Endothelial cell of umbilical vein (primary cell): ENCODE measurements around the gene CPLX1. TPM values are rescaled to one million over a fixed set of nuclear protein-coding genes. Genes with fewer than 3 reads are reported as not detected.

Source experiments
- BruUV-seq: library from RNA; stranded (reverse); fragments of 400-500 nt; replicated peaks from 2 replicates; lab custom pipeline; 2021; lab: Mats Ljungman, UMichigan
- CTCF ChIA-PET: fragments of 300-600, 350-600 bp; sonication (Branson Sonifier 250); formaldehyde crosslinking; loops from one replicate; lab custom pipeline; 2021; ENCODE audit warnings: antibody characterized with exemption, inconsistent platforms; lab: Charles Lee
- POLR2A ChIA-PET: fragments of 300-600, 350-600 bp; sonication (Branson Sonifier 250); formaldehyde crosslinking; loops from one replicate; lab custom pipeline; 2021; ENCODE audit warnings: antibody characterized with exemption, inconsistent platforms; lab: Charles Lee
- DNase-seq: peaks from one replicate; pipeline ENCODE4 v3.0.0-alpha.2; 2011; ENCODE audit warnings: low read depth, low spot score
- FAIRE-seq: peaks from 2 replicates; lab custom pipeline; 2011; peaks lifted over from hg19 to GRCh38; lab: Jason Lieb, UNC
- H2AFZ ChIP-seq: 2 replicates; pipeline ENCODE4 v1.6.0; 2012; ENCODE audit warnings: low read depth, low read length, control low read depth, inconsistent platforms
- H3K27ac ChIP-seq: 2 replicates; pipeline ENCODE4 v1.5.1; 2011; ENCODE audit warnings: low read depth, mild to moderate bottlenecking, control low read depth, low read length, moderate library complexity; ENCODE audit not compliant: insufficient read depth
- H3K27me3 ChIP-seq, 2 experiments: 2 replicates each; pipeline versions ENCODE4 v1.6.0 to v1.6.1; 2011; ENCODE audit warnings: low read length in 2 of 2, mixed read lengths in 1 of 2; ENCODE audit not compliant: control insufficient read depth in 2 of 2, insufficient read depth in 2 of 2
- H3K36me3 ChIP-seq, 2 experiments: 2 replicates in 1 of 2; 3 replicates in 1 of 2; pipeline ENCODE4 v1.5.1; 2011; ENCODE audit warnings: low read length in 2 of 2, mild to moderate bottlenecking in 1 of 2, moderate library complexity in 1 of 2; ENCODE audit not compliant: control insufficient read depth in 2 of 2, insufficient read depth in 2 of 2; ENCODE audit errors: extremely low read depth in 1 of 2
- H3K4me1 ChIP-seq: 3 replicates; pipeline ENCODE4 v1.5.1; 2011; ENCODE audit warnings: mild to moderate bottlenecking, low read length; ENCODE audit not compliant: control insufficient read depth, insufficient read depth; ENCODE audit errors: extremely low read depth
- H3K4me2 ChIP-seq: 2 replicates; pipeline ENCODE4 v1.6.1; 2011; ENCODE audit warnings: low read length, control low read depth, mixed read lengths; ENCODE audit not compliant: insufficient read depth
- H3K4me3 ChIP-seq, 3 experiments: fragments of 200-600 bp in 1 of 3; sonication (generic), shearing (Covaris generic) in 1 of 3; replicated peaks in 1 of 3; 2 replicates each; pipeline ENCODE4 v1.5.1; 2011 to 2016; ENCODE audit warnings: control low read depth in 3 of 3, low read length in 3 of 3, mild to moderate bottlenecking in 2 of 3, inconsistent platforms in 1 of 3, low read depth in 1 of 3, moderate library complexity in 1 of 3; ENCODE audit not compliant: insufficient read depth in 1 of 3
- H3K79me2 ChIP-seq: 2 replicates; pipeline ENCODE4 v1.6.0; 2012; ENCODE audit warnings: low read length, inconsistent platforms; ENCODE audit not compliant: control insufficient read depth, insufficient read depth
- H3K9ac ChIP-seq: replicated peaks from 2 replicates; pipeline ENCODE3; 2011; ENCODE audit warnings: low read length, control low read depth; ENCODE audit not compliant: insufficient read depth; ENCODE audit errors: extremely low read depth
- H3K9me1 ChIP-seq: replicated peaks from 3 replicates; pipeline ENCODE4 v1.6.0; 2011; ENCODE audit warnings: mild to moderate bottlenecking, low read length; ENCODE audit not compliant: control insufficient read depth, insufficient read depth; ENCODE audit errors: extremely low read depth
- H3K9me3 ChIP-seq: replicated peaks from 2 replicates; pipeline ENCODE4 v1.5.1; 2012; ENCODE audit warnings: low read length, inconsistent platforms; ENCODE audit not compliant: control insufficient read depth, insufficient read depth
- H4K20me1 ChIP-seq: replicated peaks from 2 replicates; pipeline ENCODE3; 2011; ENCODE audit warnings: mild to moderate bottlenecking, low read length; ENCODE audit not compliant: control insufficient read depth, insufficient read depth; ENCODE audit errors: extremely low read depth
- CTCF ChIP-seq, 2 donors: IDR thresholded peaks; 1 replicate in 1 of 2; 2 replicates in 1 of 2; pipeline ENCODE4 v1.5.1; 2011; ENCODE audit warnings: low read length in 2 of 2, mild to moderate bottlenecking in 2 of 2, moderate library complexity in 2 of 2, control low read depth in 1 of 2, inconsistent platforms in 1 of 2, low read depth in 1 of 2; ENCODE audit not compliant: insufficient read depth in 1 of 2; ENCODE audit errors: extremely low read depth in 1 of 2
- EZH2 ChIP-seq: IDR thresholded peaks from 2 replicates; pipeline ENCODE4 v1.6.1; 2012; ENCODE audit warnings: borderline replicate concordance, low read depth, mild to moderate bottlenecking, moderate library complexity, low read length, inconsistent platforms; ENCODE audit not compliant: severe bottlenecking
- FOS ChIP-seq: IDR thresholded peaks from 2 replicates; pipeline ENCODE4 v1.6.1; 2011; ENCODE audit warnings: mild to moderate bottlenecking, low read length, moderate library complexity, borderline replicate concordance; ENCODE audit not compliant: insufficient read depth
- GATA2 ChIP-seq: IDR thresholded peaks from 2 replicates; pipeline ENCODE4 v1.7.0; 2011; ENCODE audit warnings: low read depth, mild to moderate bottlenecking, moderate library complexity, mixed read lengths, low read length; ENCODE audit not compliant: insufficient read length, insufficient read depth
- JUN ChIP-seq: IDR thresholded peaks from 2 replicates; pipeline ENCODE4 v1.6.1; 2011; ENCODE audit warnings: borderline replicate concordance, low read depth; ENCODE audit not compliant: insufficient read length, insufficient read depth
- MAX ChIP-seq: IDR thresholded peaks from 2 replicates; pipeline ENCODE4 v1.6.1; 2011; ENCODE audit not compliant: insufficient read depth, insufficient read length
- MYC ChIP-seq: IDR thresholded peaks from one replicate; pipeline ENCODE4 v1.6.1; 2011; ENCODE audit warnings: mild to moderate bottlenecking, low read depth, low read length
- POLR2A ChIP-seq: IDR thresholded peaks from 2 replicates; pipeline ENCODE4 v1.6.1; 2012; ENCODE audit warnings: low read depth, mild to moderate bottlenecking, control low read depth, low read length
- POLR2AphosphoS5 ChIP-seq: IDR thresholded peaks from 2 replicates; pipeline ENCODE4 v1.6.1; 2012; ENCODE audit warnings: low read depth, mild to moderate bottlenecking, control low read depth, low read length, moderate library complexity; ENCODE audit not compliant: insufficient read depth
- dilution Hi-C: fragments of 300-500 bp; cut with MboI; formaldehyde crosslinking; loops from one replicate; pipeline ENCODE4 v1.15.0; 2019; ENCODE audit warnings: low sequenced_read_pairs; ENCODE audit not compliant: extremely low pct_ligation_motif_present
- intact Hi-C: fragments of 100-400 bp; cut with micrococcal nuclease; formaldehyde crosslinking; loops from one replicate; pipeline ENCODE4 v1.10.0; 2022
- polyA plus RNA-seq, 4 experiments: library from polyadenylated mRNA; depleted of rRNA in 3 of 4; stranded (reverse) in 3 of 4; unstranded in 1 of 4; fragments of >200 nt; gene quantifications; 2 replicates each; pipeline versions ENCODE4 v1.2.1 to v1.2.3, GENCODE V29; 2011 to 2012; ENCODE audit warnings: missing spikeins in 1 of 4
- total RNA-seq: library from RNA; stranded (reverse); gene quantifications from 2 replicates; pipeline ENCODE4 v1.2.3, GENCODE V29; 2021

Gene CPLX1
- total and polyA plus RNA-seq, 2 donors (not counting 3 experiments of a cell fraction or from before 2014, with no cell fraction given) = 1.0 to 1.8 TPM

- Histone ChIP-seq H3K27me3 (peaks cover 34 to 39% of the 10 kb centered on the region in 2 experiments), H3K4me3 (no peak overlapping the region), H3K9me3 (no peaks in the 10 kb centered on the region), H2AFZ (no peak overlapping the region), H3K79me2 (no peaks in the 10 kb centered on the region), H3K4me1 (no peaks in the 10 kb centered on the region), H3K9ac (no peak overlapping the region), H3K4me2 (no peak overlapping the region), H3K9me1 (no peaks in the 10 kb centered on the region), H3K36me3 (no peaks in the 10 kb centered on the region), H3K27ac (no peak overlapping the region), H4K20me1 (no peaks in the 10 kb centered on the region)
- dilution Hi-C loops (no loop called here), intact Hi-C loops (no loop called here)
- no peak for TF ChIP-seq POLR2AphosphoS5
- TF ChIP-seq CTCF (IDR thresholded peaks at IDR 0.05; ENCODE audit: extremely low read depth in 1 of 2, insufficient read depth in 1 of 2, low read depth in 1 of 2, low read length in 2 of 2) = no peak
- no peak for TF ChIP-seq MYC
- no peak for TF ChIP-seq EZH2
- no peak for TF ChIP-seq POLR2A
- no peak for TF ChIP-seq JUN
- no peak for TF ChIP-seq GATA2
- no peak for TF ChIP-seq MAX
- TF ChIP-seq FOS = no peak
- ChIA-PET POLR2A (no interaction called here), CTCF (no interaction called here)
- no peak for DNase-seq
- FAIRE-seq = no peak
- no TSS peak for BruUV-seq
Measured at GRCh38 chr4:793093-793861, 32.7 kb downstream of the CPLX1 start.
